ENCODE measurements around the gene ALKBH5. TPM values are rescaled to one million over a fixed set of nuclear protein-coding genes. Genes with fewer than 3 reads are reported as not detected.

Gene ALKBH5
- total and polyA plus RNA-seq, 10 of the 15 experiments (the other 5 are each of a cell fraction or from before 2014, with no cell fraction given) = 13.7 to 99.9 (median 52.4) TPM

- Histone ChIP-seq H3K36me3 (ENCODE audit: control insufficient read depth in 2 of 2, insufficient read depth in 2 of 2, low read length in 1 of 2) (peaks cover 0 to 11% of the 10 kb centered on the region in 2 experiments; a peak in 3 of 4 replicates), H3K27ac (ENCODE audit: control insufficient read depth, insufficient read depth) (peak overlapping the region; percentile 97), H4K20me1 (ENCODE audit: control insufficient read depth, insufficient read depth) (peaks cover 16% of the 10 kb centered on the region; the same call in 1 of the 2 replicates), H3K9ac (ENCODE audit: control insufficient read depth, insufficient read depth, low read length) (peak overlapping the region; percentile 89), H3K27me3 (replicated peaks in 1 of 2; ENCODE audit: control insufficient read depth in 2 of 2, insufficient read depth in 2 of 2, low read length in 1 of 2) (no peaks in the 10 kb centered on the region), H3K4me1 (ENCODE audit: control insufficient read depth, insufficient read depth, low read length) (peaks cover 11% of the 10 kb centered on the region), H3K4me2 (ENCODE audit: control insufficient read depth, insufficient read depth) (peak overlapping the region; percentile 95), H2AFZ (ENCODE audit: control insufficient read depth, low read depth, low read length) (peak overlapping the region; percentile 49), H3K4me3 (peak overlapping the region; percentile 83), H3K9me3 (replicated peaks; ENCODE audit: control insufficient read depth, insufficient read depth, low read length) (no peaks in the 10 kb centered on the region), H3K79me2 (ENCODE audit: control insufficient read depth, insufficient read depth, low read length) (peaks cover 56% of the 10 kb centered on the region)
- BruUV-seq (replicated peaks) = no TSS peak
- ChIA-PET POLR2A (interaction anchor here (0.6 to 4.3 kb wide), 2 partner anchors 18 to 24 kb away, joined by 3 to 23 read pairs; no protein-coding TSS in a partner anchor), SMC1A (ENCODE audit: uncharacterized antibody, unreplicated experiment) (interaction anchor here (1.0 kb wide), 1 partner anchor 44 kb away, joined by 4 read pairs; no protein-coding TSS in a partner anchor), CTCF (interaction anchor here (0.6 to 3.6 kb wide), 3 partner anchors 39 to 436 kb away, joined by 3 to 27 read pairs (median 4); no protein-coding TSS in a partner anchor), RAD21 (ENCODE audit: unreplicated experiment) (interaction anchor here (1.9 kb wide), 1 partner anchor 39 kb away, joined by 10 read pairs; no protein-coding TSS in a partner anchor)
- peak; percentile 12 for ATAC-seq
- DNase-seq (ENCODE audit: low read depth, low spot score) = no peak
- FAIRE-seq = no peak
- in situ Hi-C loops (cut with MboI) (no loop called here), intact Hi-C loops (cut with micrococcal nuclease; ENCODE audit: unreplicated experiment) (loop anchor here (5.0 kb wide), 2 partner anchors 43 to 133 kb away; partner anchors contain the start of genes LLGL1 and SMCR8)
- WGBS (ENCODE audit: insufficient coverage, insufficient replicate concordance, low lambda C conversion rate, missing lambda C conversion rate) = 1% methylated on average over 90 of the region's 92 CpGs
- TF ChIP-seq IRF4 (IDR thresholded peaks at IDR 0.05; ENCODE audit: low read depth, low read length) = 0 out of 2 replicates have a peak, but pooled peaks have one; percentile 20
- no peak for TF ChIP-seq MYB (IDR thresholded peaks at IDR 0.05; ENCODE audit: borderline replicate concordance, low read depth, low read length)
- no peak for TF ChIP-seq ZNF207 (IDR thresholded peaks at IDR 0.05; ENCODE audit: borderline replicate concordance)
- TF ChIP-seq CBX3 (IDR thresholded peaks at IDR 0.05; ENCODE audit: borderline replicate concordance, low read depth) = no peak
- no peak for TF ChIP-seq IRF3 (IDR thresholded peaks at IDR 0.05)
- TF ChIP-seq HDGF (IDR thresholded peaks at IDR 0.05) = 0 out of 2 replicates have a peak, but pooled peaks have one; percentile 46
- TF ChIP-seq DPF2 (IDR thresholded peaks at IDR 0.05) = no peak
- no peak for TF ChIP-seq NBN (IDR thresholded peaks at IDR 0.05)
- no peak for TF ChIP-seq SPI1 (IDR thresholded peaks at IDR 0.05; ENCODE audit: borderline replicate concordance, insufficient read depth, low read depth, low read length)
- no peak for TF ChIP-seq CHD2 (IDR thresholded peaks at IDR 0.05; ENCODE audit: borderline replicate concordance, low read depth, low read length)
- no peak for TF ChIP-seq TARDBP (IDR thresholded peaks at IDR 0.05; ENCODE audit: borderline replicate concordance)
- TF ChIP-seq POLR2AphosphoS5 (IDR thresholded peaks at IDR 0.05; ENCODE audit: low read length) = 0 out of 2 replicates have a peak, but pooled peaks have one; percentile 29
- TF ChIP-seq RB1 (IDR thresholded peaks at IDR 0.05; ENCODE audit: borderline replicate concordance) = no peak
- TF ChIP-seq ZSCAN29 (IDR thresholded peaks at IDR 0.05) = 0 out of 2 replicates have a peak, but pooled peaks have one; percentile 38
- no peak for TF ChIP-seq MTA2 (IDR thresholded peaks at IDR 0.05; ENCODE audit: low read depth)
- TF ChIP-seq MEF2B (IDR thresholded peaks at IDR 0.05; ENCODE audit: partially characterized antibody, poor library complexity, severe bottlenecking) = no peak
- no peak for TF ChIP-seq STAT3 (IDR thresholded peaks at IDR 0.05; ENCODE audit: low read depth, low read length)
- TF ChIP-seq CTCF (IDR thresholded peaks at IDR 0.05 in 2 of 3, conservative IDR thresholded peaks at IDR 0.05 in 1 of 3; ENCODE audit: control insufficient read depth in 2 of 3, extremely low read depth in 1 of 3, insufficient read depth in 1 of 3, low read depth in 3 of 3, low read length in 3 of 3) = peak in 1 of 3 experiments; percentile 33; a peak in 2 of 6 replicates
- peak; percentile 90 for TF ChIP-seq CREB1 (IDR thresholded peaks at IDR 0.05; ENCODE audit: low read depth)
- 0 out of 2 replicates have a peak, but pooled peaks have one; percentile 21 for TF ChIP-seq RAD21 (IDR thresholded peaks at IDR 0.05; ENCODE audit: insufficient read depth, low read depth, low read length)
- TF ChIP-seq ETV6 (conservative IDR thresholded peaks at IDR 0.05 in 1 of 2, IDR thresholded peaks at IDR 0.05 in 1 of 2; ENCODE audit: borderline replicate concordance in 1 of 2, low read depth in 1 of 2) = no peak
- TF ChIP-seq CREM (IDR thresholded peaks at IDR 0.05; ENCODE audit: low read depth) = peak; percentile 68
Measured at GRCh38 chr17:18184143-18185031, 759 bp downstream of the ALKBH5 start.

Data from GM12878 (cell line).